ENCODE data around the gene COLEC12. TPM values are rescaled to one million over a fixed set of nuclear protein-coding genes. Genes with fewer than 3 reads are reported as not detected.
A peak's percentile ranks its signal among the peaks of the same experiment; 100 is the strongest.
"Not testable (repeated sequence)": the region's sequence is repeated elsewhere in the genome, so short reads cannot be mapped to it uniquely, and the experiment has no call there.

The COLEC12 gene
- total RNA-seq, 6 donors from 2014 or later: 29.3 to 72.2 (median 47.0) TPM

DNA sequence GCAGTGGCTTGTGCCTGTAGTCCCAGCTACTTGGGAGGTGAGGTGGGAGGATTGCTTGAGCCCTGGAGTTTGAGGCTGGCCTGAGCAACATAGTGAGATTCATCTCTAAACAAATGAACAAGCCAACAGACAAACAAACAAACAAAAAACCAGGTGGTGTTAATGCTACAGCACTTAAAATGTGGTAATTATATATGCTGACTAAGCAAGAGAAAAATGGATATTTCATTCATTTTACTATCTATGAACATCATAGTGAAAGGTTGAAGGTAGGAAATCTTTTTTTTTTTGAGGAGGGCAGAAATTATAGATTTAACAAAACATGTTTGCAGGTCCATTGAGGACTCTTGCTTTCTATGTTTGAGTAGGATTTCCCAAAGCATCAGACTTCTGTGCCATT lies 190.5 kb downstream of the COLEC12 start:
- Histone ChIP-seq H3K27me3 (no peaks in the 10 kb centered on the region), H3K4me1 (no peaks in the 10 kb centered on the region), H3K36me3 (no peaks in the 10 kb centered on the region), H3K9me3 (no peaks in the 10 kb centered on the region), H3K27ac (no peak overlapping the region), H3K4me3 (no peak overlapping the region)
- TF ChIP-seq CTCF (IDR thresholded peaks at IDR 0.05) (no peak), POLR2AphosphoS5 (IDR thresholded peaks at IDR 0.05) (no peak), POLR2A (IDR thresholded peaks at IDR 0.05) (no peak), EP300 (IDR thresholded peaks at IDR 0.05) (no peak)
- ATAC-seq (ENCODE audit: low FRiP score in 2 of 2) (no peak), DNase-seq (no peak)

DNA sequence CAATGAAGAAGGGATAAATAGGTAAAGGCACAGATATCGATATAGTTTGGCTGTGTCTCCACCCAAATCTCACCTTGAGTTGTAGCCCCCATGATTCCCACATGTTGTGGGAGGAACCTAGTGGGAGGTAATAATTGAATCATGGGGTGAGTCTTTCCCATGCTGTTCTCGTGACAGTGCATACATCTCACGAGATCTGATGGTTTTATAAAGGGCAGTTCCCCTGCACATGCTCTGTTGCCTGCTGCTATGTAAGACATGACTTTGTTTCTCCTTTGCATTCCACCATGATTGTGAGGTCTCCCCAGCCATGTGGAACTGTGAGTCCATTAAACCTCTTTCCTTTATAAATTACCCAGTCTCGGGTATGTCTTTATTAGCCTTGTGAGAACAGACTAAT lies 192.4 kb downstream of the COLEC12 start:
- H3K36me3 ChIP-seq; H3K27ac ChIP-seq; ATAC-seq (ENCODE audit: low FRiP score in 2 of 2); DNase-seq; H3K27me3 ChIP-seq; H3K4me1 ChIP-seq; H3K4me3 ChIP-seq; H3K9me3 ChIP-seq: not testable (repeated sequence)
- 81 to 97% methylated on average over 3 to 4 of the region's 4 CpGs for WGBS, 2 donors

DNA sequence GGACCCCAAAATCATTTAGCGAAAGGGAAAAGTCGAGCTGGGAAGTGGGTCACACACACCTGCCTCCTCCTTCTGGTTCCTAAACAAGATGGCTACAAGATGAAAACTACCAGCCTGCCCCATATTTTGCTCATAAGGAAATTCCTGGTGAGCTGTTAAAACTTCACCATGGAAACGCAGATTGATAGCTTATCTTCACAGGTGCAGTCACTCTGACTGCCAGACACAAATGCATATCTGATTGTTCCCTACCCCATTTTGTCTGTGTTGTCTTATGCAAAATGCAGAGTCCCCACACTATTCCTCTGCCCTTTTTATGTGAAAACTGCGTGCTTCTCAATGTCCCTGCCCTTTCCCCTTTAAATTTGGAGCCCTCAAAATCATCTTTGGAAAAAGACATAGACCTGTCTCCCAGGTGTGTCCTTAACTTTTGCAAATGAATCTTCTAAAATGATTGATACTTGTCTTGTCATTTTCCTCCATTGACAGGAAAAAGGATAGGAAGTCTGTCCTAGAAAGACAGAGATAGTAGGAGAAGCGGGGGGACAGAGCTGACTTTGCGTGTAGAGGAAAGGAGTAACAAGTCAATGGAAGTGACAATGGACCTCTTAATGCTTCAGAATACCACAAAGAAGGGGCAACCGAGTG lies 193.8 kb downstream of the COLEC12 start:
- no peaks in the 10 kb centered on the region for H3K9me3 ChIP-seq
- no peak for TF ChIP-seq EP300 (IDR thresholded peaks at IDR 0.05)
- TF ChIP-seq CTCF (IDR thresholded peaks at IDR 0.05): no peak
- TF ChIP-seq POLR2A (IDR thresholded peaks at IDR 0.05): no peak
- TF ChIP-seq POLR2AphosphoS5 (IDR thresholded peaks at IDR 0.05): no peak
- DNase-seq (no peak), ATAC-seq (ENCODE audit: low FRiP score in 2 of 2) (no peak)
- WGBS, 2 donors: 76 to 87% methylated on average over 7 of the region's 7 CpGs
- H3K27ac ChIP-seq: no peak overlapping the region
- no peaks in the 10 kb centered on the region for H3K4me1 ChIP-seq
- H3K4me3 ChIP-seq: no peak overlapping the region
- H3K36me3 ChIP-seq: no peaks in the 10 kb centered on the region
- no peaks in the 10 kb centered on the region for H3K27me3 ChIP-seq

GRCh38 chr18:305003-305501 lies 195.4 kb downstream of the COLEC12 start:
- Histone ChIP-seq H3K4me3 (no peak overlapping the region), H3K4me1 (no peaks in the 10 kb centered on the region), H3K27ac (no peak overlapping the region), H3K27me3 (no peaks in the 10 kb centered on the region), H3K36me3 (no peaks in the 10 kb centered on the region), H3K9me3 (no peaks in the 10 kb centered on the region)
- DNase-seq: no peak
- WGBS, 2 donors: 62 to 65% methylated on average over 6 of the region's 6 CpGs
- ATAC-seq (ENCODE audit: low FRiP score in 2 of 2): peak in 1 of 2 donors; percentile 24
- no peak for TF ChIP-seq POLR2A (IDR thresholded peaks at IDR 0.05)
- TF ChIP-seq EP300 (IDR thresholded peaks at IDR 0.05): no peak
- TF ChIP-seq POLR2AphosphoS5 (IDR thresholded peaks at IDR 0.05): no peak

GRCh38 chr18:303607-304006 lies 196.9 kb downstream of the COLEC12 start:
- no peak overlapping the region for H3K27ac ChIP-seq
- no peaks in the 10 kb centered on the region for H3K4me1 ChIP-seq
- no peaks in the 10 kb centered on the region for H3K36me3 ChIP-seq
- 85 to 94% methylated on average over 2 of the region's 2 CpGs for WGBS, 2 donors
- H3K9me3 ChIP-seq: no peaks in the 10 kb centered on the region
- no peaks in the 10 kb centered on the region for H3K27me3 ChIP-seq
- no peak overlapping the region for H3K4me3 ChIP-seq
- no peak for TF ChIP-seq POLR2A (IDR thresholded peaks at IDR 0.05)
- no peak for TF ChIP-seq CTCF (IDR thresholded peaks at IDR 0.05)
- TF ChIP-seq POLR2AphosphoS5 (IDR thresholded peaks at IDR 0.05): no peak
- TF ChIP-seq EP300 (IDR thresholded peaks at IDR 0.05): no peak
- no peak for ATAC-seq (ENCODE audit: low FRiP score in 2 of 2)
- DNase-seq: no peak

DNA sequence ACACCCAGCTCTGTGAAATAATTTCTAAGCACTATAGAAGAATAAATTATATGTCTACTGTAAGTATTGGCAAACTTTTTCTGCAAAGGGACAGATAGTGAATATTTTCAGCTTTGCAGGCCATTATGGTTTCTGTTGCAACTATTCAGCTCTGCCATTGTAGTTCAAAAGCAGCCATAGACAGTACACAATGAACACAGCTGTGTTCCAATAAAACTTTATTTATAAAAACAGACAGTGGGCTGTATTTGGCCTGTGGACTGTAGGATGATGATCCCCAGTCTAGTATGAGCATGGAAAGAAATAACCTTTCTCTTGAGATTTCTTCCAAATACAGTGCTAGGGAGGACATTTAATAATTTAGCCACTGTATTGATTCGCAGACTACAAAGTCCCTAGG lies 197.5 kb downstream of the COLEC12 start:
- 0 to 96% methylated on average over 1 of the region's 1 CpG for WGBS, 2 donors
- no peak overlapping the region for H3K4me3 ChIP-seq
- H3K27me3 ChIP-seq: no peaks in the 10 kb centered on the region
- no peaks in the 10 kb centered on the region for H3K4me1 ChIP-seq
- H3K36me3 ChIP-seq: no peaks in the 10 kb centered on the region
- DNase-seq: no peak
- no peak overlapping the region for H3K27ac ChIP-seq
- ATAC-seq (ENCODE audit: low FRiP score in 2 of 2): no peak
- TF ChIP-seq POLR2AphosphoS5 (IDR thresholded peaks at IDR 0.05) (no peak), POLR2A (IDR thresholded peaks at IDR 0.05) (no peak), CTCF (IDR thresholded peaks at IDR 0.05) (no peak), EP300 (IDR thresholded peaks at IDR 0.05) (no peak)
- no peaks in the 10 kb centered on the region for H3K9me3 ChIP-seq
